Activated naive CD4-positive, alpha-beta T cell treated with anti-CD3 and anti-CD28 coated beads, Interleukin-2, amount 50 U/mL, for 24 hours (primary cell): Measurements from ENCODE around the gene SART1.
"Not testable (repeated sequence)": the region's sequence is repeated elsewhere in the genome, so short reads cannot be mapped to it uniquely, and the experiment has no call there.

Source experiments
- H3K27ac Mint-ChIP-seq: one replicate; pipeline ENCODE4 v1.8.0; 2021; ENCODE audit warnings: mild to moderate bottlenecking, mixed read lengths
- H3K27me3 Mint-ChIP-seq: one replicate; pipeline ENCODE4 v1.8.0; 2021; ENCODE audit warnings: mixed read lengths
- H3K36me3 Mint-ChIP-seq: one replicate; pipeline ENCODE4 v1.8.0; 2021; ENCODE audit warnings: mixed read lengths
- H3K4me1 Mint-ChIP-seq: one replicate; pipeline ENCODE4 v1.8.0; 2021; ENCODE audit warnings: mixed read lengths
- H3K4me3 Mint-ChIP-seq: one replicate; pipeline ENCODE4 v1.8.0; 2021; ENCODE audit warnings: mild to moderate bottlenecking, mixed read lengths
- H3K9me3 Mint-ChIP-seq: one replicate; pipeline ENCODE4 v1.8.0; 2021; ENCODE audit warnings: mixed read lengths

Gene SART1

GRCh38 chr11:66011785-66012303, 50.3 kb downstream of the SART1 start, which contains the start of gene CST6:
Gene CST6 (plus strand): TSS chr11:66012008. CDS start chr11:66012045, 37 bp downstream.
- Mint-ChIP-seq H3K27ac (no peak within 1 kb of the TSS), H3K27me3 (peaks cover 2% of the 10 kb centered on the region), H3K4me1 (no peaks in the 10 kb centered on the region), H3K9me3 (no peaks in the 10 kb centered on the region), H3K36me3 (no peaks in the 10 kb centered on the region), H3K4me3 (no peak within 1 kb of the TSS)

DNA sequence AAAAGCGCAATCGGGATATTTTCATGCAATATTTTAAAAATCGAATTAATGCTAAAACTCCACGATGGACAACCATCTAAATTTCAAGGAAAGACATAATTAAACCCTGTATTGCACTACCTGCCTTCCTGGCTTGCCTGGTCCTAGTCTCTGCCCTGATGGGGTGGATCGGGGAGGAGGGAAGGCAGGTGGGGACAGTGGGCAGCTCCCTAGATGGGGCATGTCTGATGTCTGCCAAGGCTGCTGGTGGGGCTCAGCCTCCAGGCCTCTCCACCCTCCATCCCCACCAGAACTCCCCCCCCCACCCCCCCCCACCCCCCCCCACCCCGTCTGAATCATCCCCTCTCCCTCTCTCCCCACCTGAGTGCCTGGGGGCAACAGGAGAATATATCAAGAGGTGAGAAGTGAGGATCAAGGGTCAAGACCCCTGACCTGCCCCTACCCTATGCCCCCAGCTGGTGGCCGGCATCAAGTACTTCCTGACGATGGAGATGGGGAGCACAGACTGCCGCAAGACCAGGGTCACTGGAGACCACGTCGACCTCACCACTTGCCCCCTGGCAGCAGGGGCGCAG, 50.9 kb downstream of the SART1 start:
- Mint-ChIP-seq H3K27me3 (peaks cover 2% of the 10 kb centered on the region), H3K4me3 (no peak overlapping the region), H3K4me1 (peaks cover 4% of the 10 kb centered on the region), H3K36me3 (no peaks in the 10 kb centered on the region), H3K27ac (no peak overlapping the region), H3K9me3 (no peaks in the 10 kb centered on the region)

GRCh38 chr11:66012946-66013761, 51.6 kb downstream of the SART1 start:
- Mint-ChIP-seq H3K4me3 (no peak overlapping the region), H3K36me3 (no peaks in the 10 kb centered on the region), H3K9me3 (no peaks in the 10 kb centered on the region), H3K4me1 (peaks cover 8% of the 10 kb centered on the region), H3K27me3 (peaks cover 2% of the 10 kb centered on the region), H3K27ac (no peak overlapping the region)

- no peak overlapping the region for H3K27ac Mint-ChIP-seq
- H3K4me3 Mint-ChIP-seq = no peak overlapping the region
- H3K9me3 Mint-ChIP-seq = no peaks in the 10 kb centered on the region
- peaks cover 8% of the 10 kb centered on the region for H3K4me1 Mint-ChIP-seq
- peaks cover 2% of the 10 kb centered on the region for H3K27me3 Mint-ChIP-seq
- H3K36me3 Mint-ChIP-seq = no peaks in the 10 kb centered on the region
These were observed 52.2 kb downstream of the SART1 start for GRCh38 chr11:66013762-66014100.

DNA sequence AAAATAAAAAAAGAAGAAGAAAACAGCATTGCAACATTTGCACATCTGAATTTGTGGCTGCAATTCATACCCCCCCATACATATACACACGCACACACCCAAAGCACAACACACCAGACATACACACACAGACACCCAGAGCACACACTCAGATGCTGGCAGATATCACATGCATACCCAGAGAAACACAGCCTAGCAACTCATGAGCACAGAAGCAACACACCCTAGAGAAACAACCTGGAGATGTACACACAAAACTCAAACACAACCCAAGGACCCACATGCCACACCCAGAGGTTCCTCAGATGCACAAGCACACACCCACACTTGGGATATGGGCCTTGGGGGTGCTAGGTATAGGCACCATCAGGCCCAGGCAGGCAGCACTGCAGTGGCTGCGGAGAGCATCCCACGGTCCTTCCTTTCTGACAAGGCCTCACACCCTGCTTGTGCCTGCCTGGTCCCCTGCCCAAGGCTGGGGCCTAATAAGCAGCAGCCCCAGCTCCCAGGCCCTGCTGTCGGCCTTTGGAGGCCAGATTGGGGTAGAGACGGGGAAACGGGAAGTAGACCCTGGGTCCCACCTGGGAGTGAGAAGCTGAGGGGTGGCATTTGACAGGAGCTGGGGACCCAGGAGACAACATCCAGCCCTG, 53.4 kb downstream of the SART1 start:
- Mint-ChIP-seq H3K36me3 (no peaks in the 10 kb centered on the region), H3K9me3 (no peaks in the 10 kb centered on the region), H3K4me1 (peaks cover 8% of the 10 kb centered on the region), H3K27me3 (peaks cover 2% of the 10 kb centered on the region), H3K4me3 (no peak overlapping the region), H3K27ac (no peak overlapping the region)

GRCh38 chr11:66015454-66015881, 53.9 kb downstream of the SART1 start:
- Mint-ChIP-seq H3K9me3 (no peaks in the 10 kb centered on the region), H3K27ac (no peak overlapping the region), H3K36me3 (no peaks in the 10 kb centered on the region), H3K4me1 (peaks cover 8% of the 10 kb centered on the region), H3K27me3 (peaks cover 2% of the 10 kb centered on the region), H3K4me3 (no peak overlapping the region)

GRCh38 chr11:66015936-66016792, 54.6 kb downstream of the SART1 start:
- Mint-ChIP-seq H3K27me3 (peaks cover 1% of the 10 kb centered on the region), H3K36me3 (no peaks in the 10 kb centered on the region), H3K9me3 (no peaks in the 10 kb centered on the region), H3K27ac (no peak overlapping the region), H3K4me1 (peaks cover 8% of the 10 kb centered on the region), H3K4me3 (no peak overlapping the region)

- Mint-ChIP-seq H3K36me3 (no peaks in the 10 kb centered on the region), H3K27ac (no peak overlapping the region), H3K4me3 (no peak overlapping the region), H3K27me3 (peaks cover 1% of the 10 kb centered on the region), H3K4me1 (peaks cover 8% of the 10 kb centered on the region), H3K9me3 (no peaks in the 10 kb centered on the region)
These were observed 55.3 kb downstream of the SART1 start for GRCh38 chr11:66016793-66017177.

DNA sequence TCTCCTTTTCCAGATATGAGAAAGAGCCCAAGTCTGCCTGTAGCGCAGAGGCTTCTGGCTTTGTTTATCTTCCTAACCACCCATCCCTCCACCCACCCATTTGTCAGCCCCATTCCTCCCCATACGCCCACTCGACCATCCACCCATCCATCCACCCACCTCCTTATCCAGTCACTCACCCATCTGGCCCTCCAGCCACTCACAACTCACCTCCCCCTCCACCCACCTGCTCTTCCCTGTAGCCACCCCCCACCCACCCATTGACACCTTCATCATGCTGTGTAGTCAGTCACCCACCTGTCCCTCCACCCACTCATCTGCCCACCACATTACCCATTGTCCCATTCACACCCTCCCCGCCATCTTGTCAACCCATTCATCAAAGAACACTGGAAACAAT, 55.8 kb downstream of the SART1 start:
- Mint-ChIP-seq H3K36me3 (no peaks in the 10 kb centered on the region), H3K27me3 (peaks cover 1% of the 10 kb centered on the region), H3K9me3 (no peaks in the 10 kb centered on the region), H3K4me1 (peaks cover 8% of the 10 kb centered on the region), H3K27ac (peak overlapping the region; percentile 55), H3K4me3 (no peak overlapping the region)

GRCh38 chr11:66020212-66020611, 58.7 kb downstream of the SART1 start:
- Mint-ChIP-seq H3K27ac (no peak overlapping the region), H3K27me3 (peaks cover 3% of the 10 kb centered on the region), H3K4me1 (peaks cover 13% of the 10 kb centered on the region), H3K4me3 (no peak overlapping the region), H3K9me3 (no peaks in the 10 kb centered on the region), H3K36me3 (no peaks in the 10 kb centered on the region)

DNA sequence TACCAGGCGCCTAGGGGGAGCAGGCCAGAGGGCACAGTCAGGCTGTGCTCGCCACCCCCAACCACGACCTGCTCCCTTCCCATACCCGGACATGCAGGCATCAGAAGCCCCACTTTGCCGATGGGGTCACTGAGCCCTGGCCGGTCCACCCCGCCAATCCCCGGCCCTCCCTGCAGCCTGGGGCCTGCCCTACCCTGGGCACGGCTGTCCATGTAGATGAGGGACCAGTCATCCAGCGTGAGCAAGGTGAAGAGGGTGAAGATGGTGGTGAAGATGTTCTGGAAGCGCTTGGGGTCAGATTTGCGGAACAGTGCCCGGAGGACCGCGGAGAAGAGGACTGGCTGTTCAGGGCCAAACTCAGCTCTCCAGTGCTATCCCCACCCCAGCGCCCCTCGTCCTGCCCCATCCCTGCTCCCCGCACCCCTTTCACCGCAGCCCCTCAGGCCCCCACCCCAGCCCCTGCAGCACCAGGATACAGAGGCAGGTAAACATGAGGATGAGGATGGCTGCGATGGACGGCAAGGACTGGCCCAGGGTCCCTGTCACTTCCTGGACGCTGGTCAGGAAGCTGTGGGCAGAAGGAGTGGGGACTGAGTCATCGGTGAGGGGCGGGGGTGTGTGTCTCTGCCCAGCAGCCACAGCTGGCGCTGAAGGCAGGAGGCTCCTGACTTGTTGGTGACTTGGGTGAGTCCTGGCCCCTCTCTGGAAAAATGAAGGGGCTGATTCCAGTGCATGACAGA, 59.3 kb downstream of the SART1 start:
- no peak overlapping the region for H3K27ac Mint-ChIP-seq
- peaks cover 13% of the 10 kb centered on the region for H3K4me1 Mint-ChIP-seq
- H3K9me3 Mint-ChIP-seq = no peaks in the 10 kb centered on the region
- H3K4me3 Mint-ChIP-seq = no peak overlapping the region
- H3K36me3 Mint-ChIP-seq = no peaks in the 10 kb centered on the region
- peaks cover 3% of the 10 kb centered on the region for H3K27me3 Mint-ChIP-seq

- Mint-ChIP-seq H3K9me3 (no peaks in the 10 kb centered on the region), H3K27ac (peak overlapping the region; percentile 82), H3K36me3 (no peaks in the 10 kb centered on the region), H3K27me3 (peaks cover 3% of the 10 kb centered on the region), H3K4me3 (peak overlapping the region; percentile 51), H3K4me1 (peaks cover 7% of the 10 kb centered on the region)
These were observed 61.1 kb downstream of the SART1 start for GRCh38 chr11:66022401-66023185.

- H3K27ac Mint-ChIP-seq, H3K9me3 Mint-ChIP-seq, H3K4me1 Mint-ChIP-seq, H3K36me3 Mint-ChIP-seq, H3K27me3 Mint-ChIP-seq, H3K4me3 Mint-ChIP-seq: not testable (repeated sequence)
These were observed 61.6 kb downstream of the SART1 start for GRCh38 chr11:66023186-66023440.

- no peak within 1 kb of the TSS for H3K4me3 Mint-ChIP-seq
These were observed 64.5 kb downstream of the SART1 start, which contains the start of gene CATSPER1 for GRCh38 chr11:66026017-66026529. Gene CATSPER1 (minus strand): TSS chr11:66026479. CDS start chr11:66026379, 100 bp downstream.

More at GRCh38 chr11:66026017-66026529, 64.5 kb downstream of the SART1 start, which contains the start of gene CATSPER1:
- Mint-ChIP-seq H3K36me3 (no peaks in the 10 kb centered on the region), H3K27me3 (peaks cover 3% of the 10 kb centered on the region), H3K4me1 (peaks cover 5% of the 10 kb centered on the region), H3K9me3 (no peaks in the 10 kb centered on the region), H3K27ac (peak within 1 kb of the TSS; percentile 60)
